Subcutaneous preadipocyte (primary cell): ENCODE results near the gene UPF2. TPM values are rescaled to one million over a fixed set of nuclear protein-coding genes. Genes with fewer than 3 reads are reported as not detected.

Source experiments
- small RNA-seq: library from RNA; depleted of rRNA; stranded (forward); fragments of <200 nt; gene quantifications from one replicate; pipeline ENCODE3, GENCODE V24; 2012
- total RNA-seq: library from RNA; depleted of rRNA; stranded (reverse); fragments of >200 nt; gene quantifications from 2 replicates; pipeline ENCODE4 v1.2.3, GENCODE V29; 2012

UPF2 gene, protein sequence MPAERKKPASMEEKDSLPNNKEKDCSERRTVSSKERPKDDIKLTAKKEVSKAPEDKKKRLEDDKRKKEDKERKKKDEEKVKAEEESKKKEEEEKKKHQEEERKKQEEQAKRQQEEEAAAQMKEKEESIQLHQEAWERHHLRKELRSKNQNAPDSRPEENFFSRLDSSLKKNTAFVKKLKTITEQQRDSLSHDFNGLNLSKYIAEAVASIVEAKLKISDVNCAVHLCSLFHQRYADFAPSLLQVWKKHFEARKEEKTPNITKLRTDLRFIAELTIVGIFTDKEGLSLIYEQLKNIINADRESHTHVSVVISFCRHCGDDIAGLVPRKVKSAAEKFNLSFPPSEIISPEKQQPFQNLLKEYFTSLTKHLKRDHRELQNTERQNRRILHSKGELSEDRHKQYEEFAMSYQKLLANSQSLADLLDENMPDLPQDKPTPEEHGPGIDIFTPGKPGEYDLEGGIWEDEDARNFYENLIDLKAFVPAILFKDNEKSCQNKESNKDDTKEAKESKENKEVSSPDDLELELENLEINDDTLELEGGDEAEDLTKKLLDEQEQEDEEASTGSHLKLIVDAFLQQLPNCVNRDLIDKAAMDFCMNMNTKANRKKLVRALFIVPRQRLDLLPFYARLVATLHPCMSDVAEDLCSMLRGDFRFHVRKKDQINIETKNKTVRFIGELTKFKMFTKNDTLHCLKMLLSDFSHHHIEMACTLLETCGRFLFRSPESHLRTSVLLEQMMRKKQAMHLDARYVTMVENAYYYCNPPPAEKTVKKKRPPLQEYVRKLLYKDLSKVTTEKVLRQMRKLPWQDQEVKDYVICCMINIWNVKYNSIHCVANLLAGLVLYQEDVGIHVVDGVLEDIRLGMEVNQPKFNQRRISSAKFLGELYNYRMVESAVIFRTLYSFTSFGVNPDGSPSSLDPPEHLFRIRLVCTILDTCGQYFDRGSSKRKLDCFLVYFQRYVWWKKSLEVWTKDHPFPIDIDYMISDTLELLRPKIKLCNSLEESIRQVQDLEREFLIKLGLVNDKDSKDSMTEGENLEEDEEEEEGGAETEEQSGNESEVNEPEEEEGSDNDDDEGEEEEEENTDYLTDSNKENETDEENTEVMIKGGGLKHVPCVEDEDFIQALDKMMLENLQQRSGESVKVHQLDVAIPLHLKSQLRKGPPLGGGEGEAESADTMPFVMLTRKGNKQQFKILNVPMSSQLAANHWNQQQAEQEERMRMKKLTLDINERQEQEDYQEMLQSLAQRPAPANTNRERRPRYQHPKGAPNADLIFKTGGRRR
- 11.4 and 16.6 TPM in 2 replicates for total RNA-seq

DNA sequence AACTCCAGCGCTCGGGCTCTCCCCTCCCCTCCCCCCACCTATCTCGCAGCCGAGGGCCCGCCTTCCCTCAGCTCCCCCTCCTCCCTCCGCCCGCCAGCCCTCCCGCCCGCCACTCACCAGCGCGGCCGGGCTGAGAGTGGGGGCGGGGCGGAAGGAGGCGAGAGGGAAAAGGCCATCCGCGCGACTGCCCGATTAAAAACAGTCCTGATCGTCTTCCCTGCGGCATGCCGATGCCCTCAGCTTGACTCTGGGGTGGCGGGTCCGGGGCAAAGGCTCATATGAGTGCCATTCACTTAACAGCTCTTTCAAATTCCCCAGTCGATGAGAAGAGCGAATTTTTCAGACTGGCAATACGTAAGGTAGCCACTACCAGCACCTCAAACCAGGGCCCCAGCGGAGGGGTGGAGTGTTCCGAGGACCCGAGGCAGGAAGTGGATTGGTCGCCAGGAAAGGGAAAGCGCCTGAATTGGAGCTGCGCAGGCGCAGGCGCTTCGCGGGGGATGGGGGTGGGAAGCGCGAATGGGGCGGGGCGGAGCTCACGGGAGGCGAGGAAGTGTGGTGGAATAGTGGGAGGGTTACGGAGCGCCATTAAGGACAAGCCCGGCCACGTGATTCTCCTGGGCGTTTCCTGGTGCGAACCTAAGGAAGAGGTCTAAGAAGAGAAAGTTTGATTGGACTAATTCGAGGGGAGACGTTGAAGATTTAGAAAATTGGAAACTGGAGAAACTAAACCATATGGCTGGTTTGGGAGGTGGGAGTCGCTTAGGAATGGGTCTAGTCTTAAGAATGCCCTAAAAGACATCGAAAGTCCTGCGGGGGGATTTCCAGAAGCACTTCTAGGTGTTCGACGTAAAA, at the start of gene UPF2:
UPF2 (minus strand) TSS at position 13 of the 855 bp plus-strand sequence. CDS start 7,386 bp downstream, outside the sequence.

DNA sequence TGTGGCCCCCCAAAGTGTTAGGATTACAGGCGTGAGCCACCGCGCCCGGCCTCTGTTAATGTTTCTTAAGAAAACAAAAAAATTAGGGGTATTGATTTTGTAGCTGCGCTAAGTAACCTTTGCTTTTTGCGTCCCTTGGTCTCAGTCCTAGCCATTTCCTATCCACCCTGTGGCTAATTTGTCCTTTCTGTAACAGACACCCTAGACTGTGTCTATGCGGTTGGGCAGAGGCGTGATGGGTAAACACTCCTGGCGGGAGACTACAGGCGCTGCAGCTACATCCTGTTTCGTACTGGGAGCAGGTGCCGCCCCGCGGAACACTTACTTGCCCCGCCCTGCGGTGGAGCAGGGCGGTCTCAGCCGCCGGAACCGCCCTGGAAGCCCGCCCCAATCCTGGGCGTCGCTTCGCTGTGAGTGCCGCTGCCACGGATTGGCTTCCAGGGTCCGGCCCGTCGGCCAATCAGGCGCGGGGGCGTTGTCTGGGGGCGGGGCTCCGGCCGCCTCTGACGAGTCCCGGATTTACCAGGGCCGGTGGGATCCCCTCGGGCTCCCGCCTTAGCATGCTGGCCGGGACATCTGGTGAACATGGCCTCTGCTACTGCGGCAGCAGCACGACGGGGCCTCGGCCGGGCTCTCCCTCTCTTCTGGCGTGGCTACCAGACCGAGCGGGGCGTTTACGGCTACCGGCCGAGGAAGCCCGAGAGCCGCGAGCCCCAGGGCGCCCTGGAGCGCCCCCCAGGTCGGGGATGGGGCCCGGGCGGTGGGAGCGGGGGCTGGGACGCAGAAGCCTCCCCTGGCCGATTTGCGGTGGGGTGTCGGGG, 26.1 kb upstream of the UPF2 start, which contains the start of gene DHTKD1:
DHTKD1 (plus strand) TSS at position 506 of the 821 bp plus-strand sequence; CDS start at position 586, 80 bp downstream.

Small RNAs within 50 kb of the gene (small RNA-seq; reads per million reads assigned to genes)
- not detected for gene RNU6-1095P

Other genes with a start within 250 kb of the UPF2 start
- 1.5 and 3.3 TPM in 2 replicates for gene PROSER2, start 219.5 kb downstream of the UPF2 start, total RNA-seq
- 18.0 and 20.1 TPM in 2 replicates for gene DHTKD1, start 26.1 kb upstream of the UPF2 start, total RNA-seq
- gene SEC61A2, start 86.9 kb upstream of the UPF2 start, total RNA-seq, result 10.9 and 11.0 TPM in 2 replicates
- 61.4 and 67.6 TPM in 2 replicates for gene NUDT5, start 153.1 kb upstream of the UPF2 start, total RNA-seq
- gene CDC123, start 153.4 kb upstream of the UPF2 start, total RNA-seq, result 145 and 156 TPM in 2 replicates